MM.1S (cell line): Measurements from ENCODE around the gene ZNF692.

Experiments used
- CTCF ChIP-seq: fragments of 300-600 bp; sonication (generic); IDR thresholded peaks from 2 replicates; pipeline ENCODE4 v1.5.1; 2016; ENCODE audit warnings: antibody characterized with exemption, low read length, mixed read lengths
- EZH2 ChIP-seq: fragments of 300-600 bp; sonication (generic); optimal IDR thresholded peaks from 2 replicates; pipeline ENCODE3; 2017; ENCODE audit warnings: low read depth, mild to moderate bottlenecking, antibody characterized with exemption, low read length, mixed read lengths

- TF ChIP-seq CTCF (no peak), EZH2 (no peak)
Measured at GRCh38 chr1:248847956-248848561, 10.8 kb downstream of the ZNF692 start.
